Left ventricle myocardium inferior (tissue), 1 donor: ENCODE results near the gene PMVK. TPM values are rescaled to one million over a fixed set of nuclear protein-coding genes. Genes with fewer than 3 reads are reported as not detected.

Experiments
- DNase-seq: peaks from one replicate; pipeline ENCODE4 v3.0.0-alpha.2; 2020
- H3K27ac ChIP-seq: fragments of 200-600 bp; replicated peaks from 2 replicates; pipeline ENCODE4 v1.8.0; 2021
- H3K27me3 ChIP-seq: fragments of 200-600 bp; 2 replicates; pipeline ENCODE4 v1.8.0; 2021; ENCODE audit warnings: low read depth
- H3K36me3 ChIP-seq: fragments of 200-600 bp; 2 replicates; pipeline ENCODE4 v1.8.0; 2021
- H3K4me1 ChIP-seq: fragments of 200-600 bp; 2 replicates; pipeline ENCODE4 v1.8.0; 2021
- H3K4me3 ChIP-seq: fragments of 200-600 bp; 2 replicates; pipeline ENCODE4 v1.8.0; 2021; ENCODE audit warnings: mild to moderate bottlenecking, moderate library complexity
- H3K9me3 ChIP-seq: fragments of 200-600 bp; replicated peaks from 2 replicates; pipeline ENCODE4 v1.8.0; 2021
- intact Hi-C: fragments of 100-400 bp; cut with micrococcal nuclease; formaldehyde crosslinking; loops from one replicate; pipeline ENCODE4 v1.11.0; 2022
- total RNA-seq: library from RNA; stranded (reverse); fragmentation: NEBNext Ultra II Directional; extraction: Animal tissue kit (Norgen Biotek cat#: 25700); gene quantifications from one replicate; pipeline ENCODE4 v1.2.1, GENCODE V29; 2021
- TF ChIP-seq, protein P1 (sequence below): fragments of 200-600 bp; IDR thresholded peaks from 2 replicates; pipeline ENCODE4 v1.8.0; 2021; ENCODE audit warnings: antibody characterized with exemption, mild to moderate bottlenecking, borderline replicate concordance
- donor health status: DM: no; HTN: yes; CAD: no; lungs with severe emphysema.

PMVK gene
- total RNA-seq, 1 donor from 2014 or later: 46.5 TPM

DNA sequence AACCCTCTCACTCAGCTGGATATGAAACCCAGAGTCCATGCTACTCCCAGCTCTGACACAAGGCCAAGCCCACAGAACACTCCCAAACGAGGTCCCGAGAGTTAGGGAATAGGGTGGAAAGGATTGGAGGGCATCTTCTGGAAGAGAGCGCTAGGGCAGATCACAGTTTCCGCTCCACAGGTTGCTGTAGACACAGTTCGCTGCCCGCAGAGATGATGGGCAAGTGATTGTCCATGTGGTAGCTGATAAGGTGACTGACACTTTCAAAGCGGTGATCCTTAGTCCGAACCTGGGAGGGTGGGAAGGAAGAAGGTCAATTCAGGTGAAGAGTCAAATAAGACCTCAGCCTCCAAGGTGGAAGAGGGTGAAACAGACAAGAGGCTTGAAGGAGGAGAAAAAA, 27.1 kb upstream of the PMVK start:
- Histone ChIP-seq H3K4me3 (no peak overlapping the region), H3K27me3 (no peaks in the 10 kb centered on the region), H3K9me3 (no peaks in the 10 kb centered on the region), H3K4me1 (peaks cover 57% of the 10 kb centered on the region), H3K36me3 (peaks cover 69% of the 10 kb centered on the region), H3K27ac (no peak overlapping the region)
- DNase-seq: no peak
- TF ChIP-seq, protein P1, sequence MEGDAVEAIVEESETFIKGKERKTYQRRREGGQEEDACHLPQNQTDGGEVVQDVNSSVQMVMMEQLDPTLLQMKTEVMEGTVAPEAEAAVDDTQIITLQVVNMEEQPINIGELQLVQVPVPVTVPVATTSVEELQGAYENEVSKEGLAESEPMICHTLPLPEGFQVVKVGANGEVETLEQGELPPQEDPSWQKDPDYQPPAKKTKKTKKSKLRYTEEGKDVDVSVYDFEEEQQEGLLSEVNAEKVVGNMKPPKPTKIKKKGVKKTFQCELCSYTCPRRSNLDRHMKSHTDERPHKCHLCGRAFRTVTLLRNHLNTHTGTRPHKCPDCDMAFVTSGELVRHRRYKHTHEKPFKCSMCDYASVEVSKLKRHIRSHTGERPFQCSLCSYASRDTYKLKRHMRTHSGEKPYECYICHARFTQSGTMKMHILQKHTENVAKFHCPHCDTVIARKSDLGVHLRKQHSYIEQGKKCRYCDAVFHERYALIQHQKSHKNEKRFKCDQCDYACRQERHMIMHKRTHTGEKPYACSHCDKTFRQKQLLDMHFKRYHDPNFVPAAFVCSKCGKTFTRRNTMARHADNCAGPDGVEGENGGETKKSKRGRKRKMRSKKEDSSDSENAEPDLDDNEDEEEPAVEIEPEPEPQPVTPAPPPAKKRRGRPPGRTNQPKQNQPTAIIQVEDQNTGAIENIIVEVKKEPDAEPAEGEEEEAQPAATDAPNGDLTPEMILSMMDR: no peak
- intact Hi-C loops: no loop called here

GRCh38 chr1:154962795-154963330, 26.3 kb upstream of the PMVK start:
- H3K9me3 ChIP-seq: no peaks in the 10 kb centered on the region
- no peak for DNase-seq
- H3K36me3 ChIP-seq: peaks cover 65% of the 10 kb centered on the region
- intact Hi-C loops: no loop called here
- no peaks in the 10 kb centered on the region for H3K27me3 ChIP-seq
- H3K4me1 ChIP-seq: peaks cover 51% of the 10 kb centered on the region
- peak overlapping the region; percentile 82 for H3K4me3 ChIP-seq
- H3K27ac ChIP-seq: peak overlapping the region; percentile 100
- TF ChIP-seq, protein P1: no peak

DNA sequence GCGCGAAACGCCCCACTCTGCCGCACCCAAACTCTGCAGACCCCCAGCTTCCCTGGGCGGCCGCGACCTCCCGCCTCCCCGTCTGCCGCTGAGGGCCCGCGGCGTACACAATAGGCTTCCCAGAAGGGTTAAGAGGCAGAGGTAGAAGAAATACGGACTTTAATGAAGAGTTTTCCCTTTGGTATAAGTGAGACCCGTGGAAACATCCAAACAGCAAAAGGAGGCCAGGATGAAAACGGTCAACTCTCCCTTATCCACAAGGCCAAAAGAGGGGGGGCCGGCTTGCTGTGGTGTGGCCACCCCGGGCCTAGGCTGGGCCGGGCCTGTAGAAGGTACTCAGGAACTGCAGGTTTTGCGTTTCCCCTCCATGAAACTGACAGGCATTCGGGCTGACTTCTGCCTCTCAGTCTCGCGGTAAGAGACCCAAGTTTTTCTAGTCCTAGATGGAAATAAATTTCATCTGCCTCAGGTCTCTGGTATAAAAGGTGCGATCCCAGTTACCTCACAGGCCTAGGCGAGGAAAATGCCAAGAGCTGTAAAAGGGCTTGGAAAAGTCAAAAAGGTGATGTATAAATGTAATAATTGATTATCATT, 25.7 kb upstream of the PMVK start:
- H3K36me3 ChIP-seq: peaks cover 58% of the 10 kb centered on the region
- intact Hi-C loops: no loop called here
- peak overlapping the region; percentile 100 for H3K27ac ChIP-seq
- H3K9me3 ChIP-seq: no peaks in the 10 kb centered on the region
- no peak for DNase-seq
- H3K4me1 ChIP-seq: peaks cover 50% of the 10 kb centered on the region
- no peaks in the 10 kb centered on the region for H3K27me3 ChIP-seq
- TF ChIP-seq, protein P1: no peak
- H3K4me3 ChIP-seq: peak overlapping the region; percentile 82

DNA sequence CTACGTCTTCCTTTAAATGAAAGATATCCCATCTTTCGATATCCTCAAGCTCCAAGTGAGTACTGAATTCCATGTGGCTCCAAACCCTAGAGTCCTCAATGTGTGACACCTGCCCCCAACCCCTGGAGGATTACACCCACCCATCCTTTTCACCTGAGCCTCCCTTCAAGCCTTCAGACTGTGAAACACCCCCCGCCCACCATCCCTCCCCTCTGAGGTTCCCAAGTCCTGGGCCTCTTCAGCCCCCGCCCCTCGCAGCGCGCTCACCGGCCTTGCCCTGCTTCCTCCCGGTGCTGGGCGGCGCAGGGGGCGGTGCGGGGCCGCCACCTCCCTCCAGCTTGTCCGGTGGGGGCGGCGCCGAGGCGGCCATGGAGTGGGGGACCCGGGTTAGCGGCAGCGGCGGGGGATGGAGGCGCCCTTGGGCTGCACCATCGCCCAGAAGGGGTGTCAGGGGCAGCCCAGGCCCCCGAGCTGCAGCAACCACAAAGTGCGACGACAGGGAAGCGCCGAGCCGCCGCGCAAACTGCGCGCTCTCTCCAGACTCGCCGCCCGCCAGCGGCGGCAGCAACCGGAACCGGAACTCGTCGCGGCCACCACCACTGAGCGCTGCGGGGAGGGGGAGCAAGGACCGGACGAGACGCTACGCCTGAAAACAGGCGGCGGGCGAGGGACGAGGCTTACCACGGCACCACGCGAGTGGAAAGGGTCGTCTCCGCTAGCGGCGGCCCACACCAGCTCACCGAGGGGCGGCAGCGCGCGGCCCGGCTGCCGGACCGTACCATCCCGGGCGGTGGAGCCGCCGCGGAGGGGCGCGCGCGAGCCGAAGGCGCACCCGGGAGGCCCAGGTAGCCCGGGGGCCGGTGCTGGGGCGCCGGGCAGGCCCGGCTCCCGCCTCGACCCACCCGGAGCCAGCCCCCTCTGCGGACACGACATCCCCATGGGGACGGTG, 25.0 kb upstream of the PMVK start, which contains the start of gene PYGO2:
Gene PYGO2 (minus strand): TSS at position 576 of the 949 bp plus-strand sequence. CDS start 206 bp downstream, at position 370.
- H3K27ac ChIP-seq: peak within 1 kb of the TSS; percentile 100
- H3K36me3 ChIP-seq: peaks cover 51% of the 10 kb centered on the region
- H3K9me3 ChIP-seq: no peaks in the 10 kb centered on the region
- no peaks in the 10 kb centered on the region for H3K27me3 ChIP-seq
- peak within 1 kb of the TSS; percentile 82 for H3K4me3 ChIP-seq
- TF ChIP-seq, protein P1: peak; percentile 71
- intact Hi-C loops: no loop called here
- peak; percentile 83 for DNase-seq
- peaks cover 51% of the 10 kb centered on the region for H3K4me1 ChIP-seq

- Histone ChIP-seq H3K9me3 (no peaks in the 10 kb centered on the region), H3K4me3 (peak overlapping the region; percentile 82), H3K36me3 (peaks cover 42% of the 10 kb centered on the region), H3K27me3 (no peaks in the 10 kb centered on the region), H3K27ac (peak overlapping the region; percentile 100), H3K4me1 (peaks cover 58% of the 10 kb centered on the region)
- no peak for DNase-seq
- intact Hi-C loops: no loop called here
- TF ChIP-seq, protein P1: no peak
Measured at GRCh38 chr1:154960446-154961136, 24.1 kb upstream of the PMVK start.
